ENCODE results near the gene XRCC5.
"Not testable (repeated sequence)": the region's sequence is repeated elsewhere in the genome, so short reads cannot be mapped to it uniquely, and the experiment has no call there.

The XRCC5 gene

DNA sequence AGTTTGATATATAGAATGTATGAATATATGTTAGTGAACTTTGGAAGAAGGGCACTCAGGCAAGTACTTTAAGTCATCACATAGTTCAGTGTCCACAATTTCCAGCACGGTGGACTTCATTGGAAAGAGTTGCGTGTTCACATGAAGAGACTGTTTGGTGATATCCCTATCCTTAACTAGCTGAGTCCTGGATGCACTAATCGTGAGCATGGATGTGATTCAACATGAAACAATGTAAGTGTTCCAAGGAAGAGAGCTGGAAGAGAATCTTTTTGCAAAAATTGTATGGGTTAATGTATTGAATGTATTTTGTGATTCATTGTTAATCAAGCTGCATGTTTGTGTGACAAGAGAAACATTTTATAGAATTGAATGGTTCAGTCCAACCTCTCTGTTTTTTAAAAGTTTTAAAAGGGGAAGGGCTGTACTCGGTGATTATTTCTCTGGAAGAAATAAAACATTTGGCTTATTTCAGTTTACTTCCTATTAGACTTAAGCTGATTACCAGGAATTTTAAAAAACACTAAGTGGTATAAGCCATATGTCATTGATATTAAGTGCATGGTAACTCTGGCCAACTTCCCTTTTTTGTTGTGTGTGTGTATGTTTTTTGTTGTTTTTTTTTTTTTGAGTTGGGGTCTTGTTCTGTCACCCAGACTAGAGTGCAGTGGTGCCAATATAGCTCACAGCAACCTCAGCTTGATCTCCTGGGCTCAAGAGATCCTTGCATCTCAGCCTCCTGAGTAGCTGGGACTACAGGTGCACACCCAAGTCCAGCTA lies 8.6 kb downstream of the XRCC5 start:
- peak in 1 of 2 experiments; percentile 50 for DNase-seq (ENCODE audit: low read depth in 2 of 2)

DNA sequence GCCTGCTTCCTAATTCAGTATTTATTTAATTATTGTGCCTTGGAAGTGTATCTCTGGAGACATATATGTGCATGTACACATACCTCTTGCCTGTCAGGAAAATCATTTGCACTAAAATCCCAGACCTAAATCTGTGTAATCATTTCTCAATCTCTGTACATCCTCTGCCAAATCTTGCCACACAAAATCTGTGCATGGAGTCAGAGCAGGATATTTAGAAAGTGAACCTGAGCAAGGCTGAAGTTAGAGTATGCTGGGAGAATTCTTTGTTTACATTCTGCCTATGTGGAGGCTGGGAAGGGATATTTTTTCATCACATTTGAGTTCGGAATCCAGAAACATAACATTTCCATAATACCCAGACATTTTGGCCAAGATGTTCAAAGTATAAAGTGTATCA lies 9.3 kb downstream of the XRCC5 start:
- DNase-seq (ENCODE audit: low read depth in 2 of 2): no peak

DNA sequence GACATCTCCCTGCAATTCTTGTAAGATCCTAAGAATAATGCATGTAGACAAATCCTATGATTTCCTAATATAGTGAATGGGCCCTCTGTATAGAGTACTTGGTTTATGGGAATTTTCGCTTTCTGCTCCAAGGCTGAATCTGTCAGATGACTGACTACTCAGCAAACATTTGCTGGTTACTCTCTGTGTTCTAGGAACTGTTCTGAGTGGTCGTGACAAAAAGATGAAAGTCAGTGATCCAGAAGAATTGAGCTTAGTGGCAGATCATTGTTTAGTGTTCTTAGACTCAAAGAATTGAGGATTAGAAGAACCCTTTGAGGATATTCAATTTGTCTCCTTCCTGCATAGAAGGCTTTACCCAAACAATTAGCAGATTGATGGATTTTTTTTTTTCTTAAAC lies 10.0 kb downstream of the XRCC5 start:
- no peak for DNase-seq (ENCODE audit: low read depth in 2 of 2)

DNA sequence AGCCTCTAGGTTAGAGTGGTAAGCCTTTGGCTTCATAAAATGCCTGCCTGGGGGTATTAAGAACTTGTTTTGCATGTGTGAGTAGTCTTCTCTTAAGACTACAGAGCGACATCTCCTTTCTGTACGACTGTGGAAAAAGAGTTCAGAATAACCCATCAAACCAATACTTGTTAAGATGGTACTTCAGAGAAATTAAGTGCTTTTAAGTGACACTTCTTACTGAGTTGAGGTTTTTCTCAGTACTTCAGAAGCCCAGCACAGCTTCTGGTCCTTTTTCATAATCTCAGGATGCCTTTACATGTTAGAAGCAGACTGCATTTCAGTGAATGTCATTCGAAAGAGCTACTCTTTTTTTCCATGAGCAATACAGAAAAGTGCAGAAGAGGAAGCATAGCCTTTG lies 10.8 kb downstream of the XRCC5 start:
- no peak for DNase-seq (ENCODE audit: low read depth in 2 of 2)

DNA sequence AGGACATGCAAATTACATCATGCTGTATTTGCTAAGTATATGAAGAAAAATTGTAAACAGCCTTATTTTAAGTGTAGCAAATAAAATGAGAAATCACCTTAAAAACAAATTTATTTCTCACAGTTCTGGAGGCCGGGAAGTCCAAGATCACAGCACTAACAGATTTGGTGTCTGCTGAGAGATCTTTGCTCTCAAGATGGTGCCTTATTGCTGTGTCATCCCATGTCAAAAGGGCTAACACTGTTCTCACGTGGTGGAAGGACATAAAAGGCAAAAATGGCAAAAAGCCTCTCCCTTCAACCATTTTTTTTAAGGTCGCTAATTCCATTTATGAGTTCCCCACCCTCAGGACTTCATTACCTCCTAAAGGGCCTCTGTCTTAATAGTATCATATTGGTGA lies 12.1 kb downstream of the XRCC5 start:
- DNase-seq (ENCODE audit: low read depth in 2 of 2): no peak

DNA sequence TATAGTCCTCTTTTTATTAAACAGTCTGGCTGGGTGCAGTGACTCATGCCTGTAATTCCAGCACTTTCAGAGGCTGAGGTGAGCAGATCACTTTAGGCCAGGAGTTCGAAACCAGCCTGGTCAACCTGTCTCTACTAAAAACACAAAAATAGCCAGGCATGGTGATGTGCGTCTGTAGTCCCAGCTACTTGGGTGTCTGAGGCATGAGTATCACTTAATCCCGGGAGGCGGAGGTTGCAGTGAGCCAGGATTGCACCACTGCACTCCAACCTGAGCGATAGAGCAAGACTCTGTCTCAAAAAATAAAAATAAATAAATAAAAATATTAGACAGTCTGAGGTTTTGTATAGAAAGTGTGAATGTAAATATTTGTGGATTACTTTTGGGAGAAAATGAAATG lies 17.8 kb downstream of the XRCC5 start:
- DNase-seq (ENCODE audit: low read depth in 2 of 2): no peak

DNA sequence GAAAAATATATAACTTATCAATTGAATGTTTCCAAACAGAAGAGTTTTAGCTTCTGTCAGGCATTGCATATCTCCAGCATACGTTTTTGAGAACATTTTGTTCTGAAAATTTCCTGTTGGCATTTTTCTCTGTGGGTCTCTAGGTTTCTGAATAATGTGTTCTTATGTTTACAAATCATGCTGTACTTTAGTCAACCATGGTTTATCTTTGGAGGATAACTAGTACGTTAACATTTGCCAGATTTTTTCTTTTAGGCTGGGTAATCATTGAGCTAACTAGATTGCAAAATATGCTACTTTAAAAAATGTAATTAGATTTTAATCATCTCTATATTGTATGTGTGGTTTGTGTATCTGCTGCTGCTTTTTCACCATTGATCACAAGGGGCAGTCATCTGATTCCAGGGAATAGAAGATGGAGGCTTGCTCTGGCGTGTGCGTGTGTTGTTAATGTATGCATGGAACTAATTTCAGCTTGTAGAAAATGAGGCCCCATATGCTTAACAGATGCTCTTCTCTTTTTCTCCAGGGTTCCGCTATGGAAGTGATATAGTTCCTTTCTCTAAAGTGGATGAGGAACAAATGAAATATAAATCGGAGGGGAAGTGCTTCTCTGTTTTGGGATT lies 21.3 kb downstream of the XRCC5 start:
- peak; percentile 40 to 43 for DNase-seq (ENCODE audit: low read depth in 2 of 2)

DNA sequence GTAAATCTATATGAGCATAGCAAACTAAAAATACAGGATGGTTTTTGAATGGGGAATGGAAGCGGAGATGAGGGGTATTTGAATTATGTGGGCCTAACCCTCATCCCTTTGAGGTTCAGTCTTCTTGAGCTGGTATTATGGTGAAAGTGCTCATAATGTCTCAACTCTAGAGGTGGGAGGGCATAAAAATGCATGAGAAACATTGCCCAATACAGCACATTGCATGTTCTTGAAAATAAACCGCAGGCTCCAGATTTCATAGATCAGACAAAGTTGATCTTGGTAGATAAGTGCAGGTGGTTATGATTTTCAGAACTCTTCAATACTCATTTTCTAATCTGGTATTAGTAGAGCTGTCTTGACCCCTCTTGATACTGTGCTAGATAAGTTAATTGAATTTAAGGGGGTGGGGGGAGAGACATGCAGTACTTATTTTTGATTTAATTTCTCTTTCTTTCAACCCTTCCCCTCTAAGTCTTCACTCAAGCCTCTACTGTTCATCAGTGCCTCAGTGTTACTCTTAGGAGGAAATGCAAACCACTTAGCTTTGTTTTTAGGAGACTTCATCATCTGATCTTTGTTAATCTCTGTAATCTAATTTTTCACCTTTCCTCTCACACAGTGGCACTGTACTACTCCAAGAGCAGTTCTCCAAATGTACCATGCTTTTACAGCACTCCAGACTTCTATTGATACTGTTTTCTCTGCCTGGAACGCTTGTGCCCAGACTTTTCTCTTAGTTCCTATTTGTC lies 22.2 kb downstream of the XRCC5 start:
- no peak for DNase-seq (ENCODE audit: low read depth in 2 of 2)

DNA sequence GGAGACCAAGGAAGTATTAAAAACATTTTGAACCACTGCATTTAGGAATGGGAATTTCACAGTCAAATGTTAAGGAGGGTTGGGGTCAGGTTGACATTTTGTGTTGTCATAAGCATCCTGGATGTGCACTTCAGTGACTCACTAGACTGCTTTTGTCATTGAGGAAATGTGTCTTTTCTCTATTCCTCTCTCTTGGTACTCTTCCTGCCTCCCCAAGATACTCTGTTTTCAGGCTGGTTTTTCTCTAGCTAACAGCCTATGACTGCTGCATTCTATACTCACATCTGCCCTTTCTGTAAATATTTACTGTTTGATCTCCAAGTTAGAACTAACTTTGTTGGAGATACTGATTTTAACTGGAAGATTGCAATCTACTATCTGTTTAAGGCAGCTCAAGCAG lies 23.4 kb downstream of the XRCC5 start:
- DNase-seq (ENCODE audit: low read depth in 2 of 2): no peak

DNA sequence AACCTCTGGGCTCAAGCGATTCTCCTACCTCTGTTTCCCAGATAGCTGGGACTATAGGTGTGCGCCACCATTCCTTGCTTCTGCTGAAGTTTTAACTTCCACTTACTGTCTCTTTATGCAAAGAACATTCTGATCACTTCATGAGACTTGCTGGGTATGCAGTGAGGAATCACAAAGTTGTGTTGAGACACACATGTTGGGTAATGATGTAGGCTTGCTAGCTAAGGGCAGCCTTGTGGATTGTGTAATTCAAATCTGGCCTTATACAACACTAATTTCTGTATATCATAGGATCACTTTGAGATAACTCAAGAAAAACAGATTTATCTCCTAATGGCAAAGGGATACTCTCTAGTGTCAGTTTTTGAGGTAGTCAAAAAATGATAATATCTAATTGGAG lies 24.2 kb downstream of the XRCC5 start:
- DNase-seq (ENCODE audit: low read depth in 2 of 2): no peak

DNA sequence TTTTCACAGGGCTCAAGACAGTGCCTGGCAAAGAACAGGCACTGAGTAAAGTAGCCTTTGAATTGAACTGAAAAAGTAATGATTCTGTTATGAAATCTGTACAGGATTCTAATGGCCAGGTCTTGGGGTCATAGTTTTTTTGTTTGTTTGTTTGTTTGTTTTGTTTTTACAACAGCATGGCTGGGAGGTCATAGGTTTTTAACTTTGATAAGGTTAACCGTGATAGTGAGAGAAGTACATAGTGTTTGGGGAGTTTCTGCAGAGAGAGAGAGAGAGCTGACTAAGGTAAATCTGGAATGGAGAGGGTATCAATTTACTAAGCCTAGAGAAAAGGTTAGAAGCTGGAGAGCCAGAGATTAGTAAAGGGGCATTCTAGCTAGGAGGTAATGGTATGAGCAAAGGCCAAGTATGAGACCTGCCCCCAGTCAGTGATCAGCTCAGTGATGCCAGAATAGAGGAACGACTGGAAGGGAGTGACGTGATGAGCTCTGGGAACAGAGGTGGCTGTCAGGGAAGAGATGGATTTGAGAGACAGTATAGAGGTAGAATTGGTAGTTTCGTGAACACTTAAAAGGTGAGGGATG lies 25.9 kb downstream of the XRCC5 start:
- DNase-seq (ENCODE audit: low read depth in 2 of 2): no peak

DNA sequence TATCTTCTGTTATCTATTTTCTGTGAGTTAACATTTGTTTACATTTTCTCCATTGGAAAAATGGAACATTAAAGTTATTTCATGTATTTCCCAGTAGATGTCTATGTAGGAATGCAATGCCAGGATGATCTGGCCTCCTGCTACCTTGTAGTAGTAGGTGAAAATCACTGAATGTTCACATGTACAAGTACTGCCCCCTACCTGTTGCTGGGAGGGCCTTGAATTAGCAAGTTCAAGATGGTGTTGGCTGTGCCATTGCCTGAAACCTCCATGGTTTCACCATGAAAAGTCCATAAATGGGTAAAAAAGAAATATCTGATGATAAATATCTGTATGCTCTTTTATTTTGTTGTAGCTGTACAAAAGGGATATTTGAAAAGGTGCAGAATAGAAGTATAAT lies 30.7 kb downstream of the XRCC5 start:
- no peak for DNase-seq (ENCODE audit: low read depth in 2 of 2)

DNA sequence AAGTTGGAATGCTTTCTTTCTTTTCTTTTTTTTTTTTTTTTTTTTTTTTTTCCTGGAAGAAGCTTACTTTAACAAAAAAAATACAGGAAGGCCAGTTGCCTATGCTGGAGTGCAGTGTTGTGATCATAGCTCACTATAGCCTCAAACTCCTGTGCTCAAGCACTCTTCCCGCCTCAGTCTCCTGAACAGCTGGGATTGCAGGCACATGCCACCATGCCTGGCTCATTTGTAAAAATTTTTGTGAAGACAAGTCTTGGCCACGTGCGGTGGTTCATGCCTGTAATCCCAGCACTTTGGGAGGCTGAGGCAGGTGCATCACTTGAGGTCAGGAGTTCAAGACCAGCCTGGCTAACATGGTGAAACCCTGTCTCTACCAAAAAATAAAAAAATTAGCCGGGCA lies 32.4 kb downstream of the XRCC5 start:
- not testable (repeated sequence) for DNase-seq (ENCODE audit: low read depth in 2 of 2)

DNA sequence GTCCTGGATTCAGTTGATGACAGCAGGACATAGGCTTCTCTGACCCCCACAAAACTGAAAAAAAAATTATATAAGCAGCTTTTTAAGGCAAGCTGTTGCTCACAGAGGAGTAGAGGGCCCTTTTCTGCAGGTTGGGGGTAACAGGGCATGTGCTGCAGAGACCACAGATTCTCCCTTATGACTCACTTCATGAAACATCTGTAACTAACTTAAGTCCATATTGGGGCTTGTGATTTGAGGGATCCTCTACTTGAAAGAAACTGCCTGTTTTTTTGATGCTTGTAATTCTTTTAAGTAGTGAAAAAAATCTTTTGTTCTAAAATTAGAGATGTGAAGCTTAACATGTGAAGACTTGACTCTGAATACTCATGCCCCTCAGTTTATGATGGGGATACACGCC lies 33.4 kb downstream of the XRCC5 start:
- DNase-seq (ENCODE audit: low read depth in 2 of 2): peak; percentile 72

DNA sequence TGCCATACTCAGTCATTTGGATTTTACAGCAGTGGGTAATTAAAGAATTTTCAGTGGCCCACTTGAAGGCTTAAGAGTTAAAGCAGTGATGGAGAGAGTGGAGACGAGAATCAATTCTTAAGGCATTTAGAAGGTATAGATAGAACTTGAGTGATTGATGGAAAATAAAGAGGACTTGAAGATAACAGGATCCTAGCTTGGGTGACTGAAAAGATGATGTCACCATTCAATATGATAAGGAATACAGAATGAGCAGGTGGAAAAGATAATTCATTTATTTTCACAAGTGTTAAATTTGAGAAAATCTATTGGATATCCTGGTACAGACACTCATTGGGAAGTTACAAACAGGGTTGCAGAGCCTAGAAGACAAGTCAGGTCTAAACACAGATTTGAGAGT lies 35.2 kb downstream of the XRCC5 start:
- no peak for DNase-seq (ENCODE audit: low read depth in 2 of 2)

DNA sequence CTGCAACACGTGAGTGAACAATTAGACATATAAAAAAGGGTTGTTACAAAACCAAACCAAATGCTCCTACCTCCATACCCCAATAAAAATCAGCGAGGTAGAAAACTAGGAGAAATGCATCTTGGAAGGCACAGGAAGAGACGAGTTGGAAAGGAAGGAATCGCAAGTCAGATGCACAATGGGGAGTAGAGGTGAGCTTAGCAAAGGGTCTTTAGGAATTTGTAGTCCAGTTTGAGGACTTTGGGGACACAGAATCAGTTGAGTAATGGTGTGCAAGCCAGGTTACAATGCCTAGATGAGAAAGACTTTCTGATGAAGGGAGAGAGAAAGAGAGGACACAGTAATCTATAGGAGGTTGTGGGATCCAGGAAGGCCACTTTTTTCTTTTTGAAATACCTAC lies 35.7 kb downstream of the XRCC5 start:
- no peak for DNase-seq (ENCODE audit: low read depth in 2 of 2)

DNA sequence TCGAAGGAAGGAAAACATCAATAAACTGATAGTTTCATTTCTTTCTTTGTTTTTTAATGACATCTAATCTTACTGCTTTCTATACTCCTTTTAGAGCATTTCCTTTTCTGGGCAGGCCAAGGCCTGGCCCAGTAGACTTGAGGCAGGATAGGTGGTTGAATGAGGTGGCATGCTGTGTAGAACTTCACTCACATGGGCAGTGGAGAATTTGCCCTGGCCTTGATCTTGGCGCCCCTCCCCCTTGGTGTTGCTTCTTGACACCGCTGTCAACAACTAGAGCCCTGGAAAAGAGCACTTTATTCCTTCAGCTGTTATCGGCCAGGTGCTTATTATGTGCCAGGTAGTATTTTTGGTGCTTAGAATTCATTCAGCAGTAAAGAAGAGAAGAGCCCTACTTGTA lies 37.4 kb downstream of the XRCC5 start:
- no peak for DNase-seq (ENCODE audit: low read depth in 2 of 2)

DNA sequence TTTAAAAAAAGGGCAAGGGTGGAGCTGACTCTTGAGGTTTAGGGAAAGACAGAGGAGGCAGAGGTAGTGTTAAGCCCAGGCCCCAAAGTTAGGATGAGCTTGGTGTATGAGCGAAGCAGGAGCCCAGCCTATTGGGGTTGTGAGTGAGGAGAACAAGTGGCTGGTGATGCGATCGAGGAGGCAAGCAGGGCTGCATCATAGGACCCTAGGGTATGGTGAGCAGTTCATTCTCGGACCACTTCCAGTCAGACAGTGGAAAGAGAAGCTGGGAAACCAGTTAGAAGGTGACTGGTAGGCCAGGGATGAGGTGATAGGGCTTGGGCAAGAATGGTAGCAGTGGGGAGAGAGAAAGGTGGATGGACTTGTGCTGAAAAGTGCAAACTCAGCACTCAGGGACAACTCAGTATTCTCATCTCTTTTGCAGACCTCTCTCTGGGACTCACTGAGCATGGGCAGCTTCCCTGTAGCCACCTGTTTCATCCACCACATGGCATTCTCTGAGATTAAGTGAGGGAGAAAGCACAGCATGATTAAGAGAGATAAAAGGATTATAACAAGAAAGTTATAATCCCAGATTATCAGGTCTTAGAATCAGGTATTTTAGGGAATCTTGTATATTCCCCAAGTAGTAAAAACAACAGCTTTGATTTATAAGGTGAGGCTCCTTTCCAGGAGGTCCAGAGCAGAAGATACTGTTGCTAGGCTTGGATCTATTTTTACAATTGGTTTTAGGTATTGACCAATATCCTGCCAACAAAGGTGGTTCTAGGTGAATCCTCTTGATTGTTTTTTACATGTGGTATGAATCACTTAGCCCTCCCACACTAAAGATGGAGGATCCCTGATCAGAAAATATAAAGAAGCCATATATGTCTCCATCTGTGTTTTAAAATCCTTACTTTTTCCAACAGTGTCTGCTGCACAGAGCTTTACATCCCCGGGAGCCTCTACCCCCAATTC lies 38.3 kb downstream of the XRCC5 start:
- DNase-seq (ENCODE audit: low read depth in 2 of 2): no peak

DNA sequence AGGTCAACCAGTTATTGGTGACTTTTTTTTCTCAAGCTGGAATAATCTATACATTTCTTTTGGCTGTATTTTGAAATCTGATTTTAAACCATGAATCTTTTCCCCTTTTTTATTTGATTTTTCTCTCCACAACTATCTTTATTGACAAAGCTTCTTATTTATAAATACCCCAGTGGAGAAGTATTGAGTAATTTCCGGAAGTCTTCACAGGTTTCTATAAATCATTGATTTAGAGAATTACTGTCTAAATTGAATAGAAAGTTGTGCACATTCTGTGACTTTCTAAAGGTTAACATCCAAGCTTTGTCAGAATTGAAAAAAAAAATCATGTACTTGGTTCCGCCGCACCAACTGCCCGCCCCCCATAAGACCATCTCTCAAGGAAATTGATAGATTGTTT lies 39.8 kb downstream of the XRCC5 start:
- DNase-seq (ENCODE audit: low read depth in 2 of 2): no peak

DNA sequence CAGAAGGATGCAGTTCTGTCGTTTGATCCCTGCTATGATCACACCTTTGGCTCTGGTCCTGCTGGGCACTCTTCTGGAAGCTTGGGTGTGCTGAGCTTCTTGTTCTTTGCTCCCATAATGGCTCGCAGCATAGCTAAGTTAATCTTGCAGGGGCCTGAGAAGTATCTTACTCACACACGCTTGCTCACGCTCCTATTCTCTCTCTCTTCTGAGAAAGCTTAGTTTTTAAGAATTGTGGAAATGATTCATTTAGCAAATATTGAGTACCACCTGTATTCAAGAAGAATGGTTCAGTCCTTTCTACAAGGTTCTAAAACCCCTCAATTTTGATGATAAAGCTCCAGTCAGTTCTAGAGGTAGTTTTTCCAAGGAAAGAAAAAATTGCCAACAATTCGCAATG lies 40.6 kb downstream of the XRCC5 start:
- DNase-seq (ENCODE audit: low read depth in 2 of 2): no peak

DNA sequence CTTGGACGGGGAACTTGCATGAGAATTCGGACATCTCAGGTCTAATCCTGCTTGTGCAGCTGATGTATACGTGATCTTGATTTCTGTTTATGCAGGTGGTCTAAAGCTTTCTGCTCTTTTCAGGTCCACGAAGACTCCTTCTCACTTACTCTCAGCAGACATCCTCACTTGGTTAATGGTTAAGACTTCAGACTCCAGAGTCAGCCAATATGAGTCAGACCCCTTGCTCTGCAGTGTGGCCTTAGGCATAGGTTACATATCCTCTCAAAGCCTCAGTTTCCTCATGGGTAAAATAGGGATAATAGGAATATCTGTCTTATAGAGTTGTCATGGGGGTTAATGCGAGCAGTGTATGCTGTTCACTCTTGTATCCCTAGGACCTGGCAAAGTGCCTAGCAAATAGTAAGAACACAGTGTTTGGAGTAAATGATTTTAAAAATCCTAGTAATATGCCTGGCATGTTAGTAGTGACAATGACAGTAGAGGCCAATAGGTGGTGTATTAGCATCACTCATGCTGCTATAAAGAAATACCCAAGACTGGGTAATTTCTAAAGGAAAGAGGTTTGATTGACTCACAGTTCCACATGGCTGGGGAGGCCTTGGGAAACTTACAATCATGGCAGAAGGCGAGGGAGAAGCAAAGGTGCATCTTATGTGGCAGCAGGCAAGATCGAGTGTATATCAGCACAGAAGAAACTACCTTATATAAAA lies 42.3 kb downstream of the XRCC5 start:
- no peak for DNase-seq (ENCODE audit: low read depth in 2 of 2)
